Prostate gland (tissue), 2 donors: Measurements from ENCODE around the gene TNFRSF13B. TPM values are rescaled to one million over a fixed set of nuclear protein-coding genes. Genes with fewer than 3 reads are reported as not detected.

Experiments
- DNase-seq: peaks from one replicate; pipeline ENCODE4 v3.0.0-alpha.2; 2019; ENCODE audit warnings: low spot score
- H3K27ac ChIP-seq, 2 donors: fragments of 200-600 bp; sonication (generic); 2 replicates each; pipeline ENCODE4 v1.5.1; 2017 to 2019
- H3K27me3 ChIP-seq: fragments of 200-600 bp; sonication (generic); replicated peaks from 2 replicates; pipeline ENCODE4 v1.5.1; 2019; ENCODE audit not compliant: insufficient read depth
- H3K36me3 ChIP-seq, 2 donors: fragments of 200-600 bp; sonication (generic); 1 replicate in 1 of 2; 2 replicates in 1 of 2; pipeline versions ENCODE4 v1.5.1 to v1.8.1; 2017 to 2019
- H3K4me1 ChIP-seq: fragments of 200-600 bp; sonication (generic); replicated peaks from 2 replicates; pipeline ENCODE4 v1.5.1; 2019
- H3K4me3 ChIP-seq, 2 donors: fragments of 200-600 bp; sonication (generic); 2 replicates each; pipeline ENCODE4 v1.5.1; 2017 to 2019
- H3K9me3 ChIP-seq: fragments of 200-600 bp; sonication (generic); 2 replicates; pipeline ENCODE4 v1.5.1; 2017
- POLR2A ChIP-seq: fragments of 450-650 bp; IDR thresholded peaks from one replicate; pipeline ENCODE4 v1.6.1; 2016; ENCODE audit warnings: antibody characterized with exemption, mild to moderate bottlenecking
- POLR2AphosphoS5 ChIP-seq: sonication (generic); formaldehyde crosslinking; IDR thresholded peaks from one replicate; pipeline ENCODE4 v1.6.1; 2017; ENCODE audit warnings: antibody characterized with exemption
- whole genome bisulfite sequencing: methylation state at CpG from one replicate; pipeline ENCODE4 v1.1.5; 2018; 5-methylcytosine and 5-hydroxymethylcytosine counted together
- intact Hi-C: fragments of 100-400 bp; cut with DNase I; formaldehyde crosslinking; loops from one replicate; pipeline ENCODE4 v1.14.2; 2022
- total RNA-seq, 2 donors: library from RNA; depleted of rRNA; stranded (reverse); fragments of >200 nt; gene quantifications; one replicate each; pipeline ENCODE4 v1.1.0, GENCODE V29; 2016
- TF ChIP-seq, protein P1 (sequence below), 4 experiments: fragments of 200-600 bp in 2 of 4; fragments of 450-650 bp in 2 of 4; sonication (generic) in 2 of 4; IDR thresholded peaks; 1 replicate in 3 of 4; 2 replicates in 1 of 4; pipeline ENCODE4 v1.5.1; 2016 to 2019; ENCODE audit warnings: antibody characterized with exemption in 4 of 4, mild to moderate bottlenecking in 2 of 4, moderate library complexity in 2 of 4

TNFRSF13B gene
- total RNA-seq, 2 donors from 2014 or later: not detected

DNA sequence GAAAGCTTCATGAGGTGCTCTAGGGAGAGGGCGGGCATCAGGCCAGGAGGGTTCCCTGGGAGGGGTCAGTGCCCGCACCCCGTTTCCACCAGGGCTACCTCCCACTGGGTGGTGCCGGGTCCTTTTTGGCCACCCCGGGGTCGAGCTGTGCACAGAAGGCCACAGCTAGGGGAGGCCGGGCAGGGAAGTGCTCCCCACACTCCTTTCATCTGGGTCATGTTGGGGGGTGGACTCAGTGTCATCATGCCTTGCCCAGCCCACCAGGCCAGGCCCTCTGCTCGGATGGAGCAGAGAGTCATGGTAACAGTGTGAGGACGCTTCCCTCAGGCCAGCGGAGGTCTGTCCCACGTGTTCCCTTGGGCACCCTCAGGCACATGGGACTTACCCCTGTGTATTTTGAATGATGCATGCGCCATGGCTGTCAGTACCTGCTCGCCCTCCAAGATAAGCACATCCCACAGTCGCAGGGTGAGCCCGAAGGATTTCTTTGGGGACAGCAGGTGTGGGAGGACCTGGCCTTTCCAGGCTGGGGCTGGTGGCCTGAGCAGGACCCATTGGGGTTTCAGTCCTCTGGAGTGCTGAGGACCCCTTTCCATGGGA, 46.4 kb downstream of the TNFRSF13B start:
- no peak for DNase-seq
- WGBS: 96% methylated on average over 15 of the region's 15 CpGs

DNA sequence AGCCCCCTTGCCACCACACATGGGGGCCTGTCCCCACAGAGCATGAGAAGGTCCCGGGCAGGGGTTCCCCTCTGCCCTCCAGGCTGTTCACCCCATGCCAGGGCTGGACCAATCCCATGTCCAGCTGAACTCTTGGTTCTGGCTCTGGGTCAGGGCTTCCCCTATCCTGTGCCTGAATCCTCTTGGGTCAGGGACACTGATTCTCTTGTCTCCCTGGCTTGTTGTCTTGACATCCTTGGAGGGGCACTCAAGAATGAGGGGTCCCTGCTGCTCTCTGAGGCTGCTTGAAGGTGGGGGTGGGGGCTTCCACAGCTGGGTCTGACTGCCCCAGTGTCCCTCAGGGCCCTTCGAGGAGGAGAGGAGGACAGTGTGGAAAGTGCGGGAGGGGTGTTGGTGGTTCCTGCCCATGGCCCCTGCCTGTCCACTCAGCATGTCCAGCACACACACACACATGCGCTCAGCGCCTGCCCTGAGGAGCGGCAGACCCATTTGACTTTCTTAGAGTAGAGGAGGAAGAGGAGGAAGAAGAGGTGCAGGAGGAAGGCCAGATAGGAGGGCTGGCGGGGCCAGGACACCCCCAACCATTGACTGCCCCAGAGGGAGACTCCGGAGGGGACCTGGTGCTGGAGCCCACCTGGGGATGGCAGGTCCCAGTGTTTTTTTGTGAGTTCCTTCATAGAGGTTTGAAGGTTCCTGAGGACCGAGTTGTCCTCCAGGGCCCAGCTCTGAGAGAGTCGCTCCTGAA, 47.0 kb downstream of the TNFRSF13B start:
- H3K27me3 ChIP-seq: peaks cover 2% of the 10 kb centered on the region
- WGBS: 78% methylated on average over 10 of the region's 10 CpGs
- H3K4me3 ChIP-seq: no peak overlapping the region
- TF ChIP-seq POLR2AphosphoS5 (no peak), POLR2A (no peak)
- TF ChIP-seq, protein P1, sequence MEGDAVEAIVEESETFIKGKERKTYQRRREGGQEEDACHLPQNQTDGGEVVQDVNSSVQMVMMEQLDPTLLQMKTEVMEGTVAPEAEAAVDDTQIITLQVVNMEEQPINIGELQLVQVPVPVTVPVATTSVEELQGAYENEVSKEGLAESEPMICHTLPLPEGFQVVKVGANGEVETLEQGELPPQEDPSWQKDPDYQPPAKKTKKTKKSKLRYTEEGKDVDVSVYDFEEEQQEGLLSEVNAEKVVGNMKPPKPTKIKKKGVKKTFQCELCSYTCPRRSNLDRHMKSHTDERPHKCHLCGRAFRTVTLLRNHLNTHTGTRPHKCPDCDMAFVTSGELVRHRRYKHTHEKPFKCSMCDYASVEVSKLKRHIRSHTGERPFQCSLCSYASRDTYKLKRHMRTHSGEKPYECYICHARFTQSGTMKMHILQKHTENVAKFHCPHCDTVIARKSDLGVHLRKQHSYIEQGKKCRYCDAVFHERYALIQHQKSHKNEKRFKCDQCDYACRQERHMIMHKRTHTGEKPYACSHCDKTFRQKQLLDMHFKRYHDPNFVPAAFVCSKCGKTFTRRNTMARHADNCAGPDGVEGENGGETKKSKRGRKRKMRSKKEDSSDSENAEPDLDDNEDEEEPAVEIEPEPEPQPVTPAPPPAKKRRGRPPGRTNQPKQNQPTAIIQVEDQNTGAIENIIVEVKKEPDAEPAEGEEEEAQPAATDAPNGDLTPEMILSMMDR (IDR thresholded peaks at IDR 0.05): no peak
- H3K36me3 ChIP-seq: no peaks in the 10 kb centered on the region
- H3K9me3 ChIP-seq: no peaks in the 10 kb centered on the region
- no peak overlapping the region for H3K27ac ChIP-seq
- intact Hi-C loops: no loop called here
- H3K4me1 ChIP-seq: no peaks in the 10 kb centered on the region
- no peak for DNase-seq

More for the DNA sequence above, 46.4 kb downstream of the TNFRSF13B start:
- H3K27me3 ChIP-seq: peaks cover 2% of the 10 kb centered on the region
- H3K4me3 ChIP-seq: no peak overlapping the region
- no peak overlapping the region for H3K27ac ChIP-seq
- H3K36me3 ChIP-seq: no peaks in the 10 kb centered on the region
- intact Hi-C loops: no loop called here
- no peaks in the 10 kb centered on the region for H3K9me3 ChIP-seq
- TF ChIP-seq POLR2A (no peak), POLR2AphosphoS5 (no peak)
- TF ChIP-seq, protein P1 (IDR thresholded peaks at IDR 0.05): no peak
- no peaks in the 10 kb centered on the region for H3K4me1 ChIP-seq

DNA sequence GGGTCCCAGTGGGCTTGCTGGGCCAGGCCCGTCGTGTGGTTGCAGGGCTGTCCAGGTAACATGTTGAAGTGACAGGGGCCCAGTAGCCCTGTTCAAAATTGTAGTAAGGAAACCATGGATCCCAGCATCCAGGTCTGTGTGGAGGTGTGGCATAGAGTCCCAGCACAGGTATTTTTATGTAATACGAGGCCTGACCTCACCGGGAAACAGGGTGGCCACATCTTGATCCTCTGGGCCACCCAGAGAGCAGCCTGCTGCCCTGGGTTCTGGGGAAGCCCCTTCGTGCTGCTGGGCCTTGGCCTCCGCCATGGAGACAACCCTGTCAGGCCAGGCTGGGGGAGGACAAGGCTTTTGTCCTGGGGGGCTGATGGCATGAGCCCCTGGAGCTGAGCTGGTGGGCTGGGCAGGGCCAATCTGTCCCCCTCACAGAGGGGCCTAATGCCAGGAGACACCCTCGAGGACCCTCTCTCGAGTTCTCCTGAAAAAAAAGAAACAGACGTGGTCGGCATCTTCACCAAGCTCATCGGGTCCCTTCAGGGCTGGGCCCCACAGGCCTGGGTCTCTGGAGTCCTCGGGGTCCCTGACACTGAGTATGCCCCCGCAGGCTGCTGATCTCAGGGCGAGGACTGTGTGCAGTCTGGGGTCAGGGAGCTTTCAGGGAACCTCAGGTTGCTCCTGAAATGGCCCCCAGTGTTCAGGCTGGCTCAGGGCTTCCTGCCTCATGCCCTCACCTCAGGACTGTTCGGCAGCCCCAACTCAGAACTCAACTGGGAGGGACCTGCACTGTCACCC, 47.8 kb downstream of the TNFRSF13B start:
- H3K4me1 ChIP-seq: no peaks in the 10 kb centered on the region
- H3K4me3 ChIP-seq: no peak overlapping the region
- no peaks in the 10 kb centered on the region for H3K9me3 ChIP-seq
- no peak for DNase-seq
- no peak for TF ChIP-seq POLR2AphosphoS5
- no peak for TF ChIP-seq POLR2A
- TF ChIP-seq, protein P1 (IDR thresholded peaks at IDR 0.05): no peak
- peaks cover 2% of the 10 kb centered on the region for H3K27me3 ChIP-seq
- intact Hi-C loops: no loop called here
- 92% methylated on average over 15 of the region's 15 CpGs for WGBS
- H3K27ac ChIP-seq: no peak overlapping the region
- H3K36me3 ChIP-seq: no peaks in the 10 kb centered on the region

DNA sequence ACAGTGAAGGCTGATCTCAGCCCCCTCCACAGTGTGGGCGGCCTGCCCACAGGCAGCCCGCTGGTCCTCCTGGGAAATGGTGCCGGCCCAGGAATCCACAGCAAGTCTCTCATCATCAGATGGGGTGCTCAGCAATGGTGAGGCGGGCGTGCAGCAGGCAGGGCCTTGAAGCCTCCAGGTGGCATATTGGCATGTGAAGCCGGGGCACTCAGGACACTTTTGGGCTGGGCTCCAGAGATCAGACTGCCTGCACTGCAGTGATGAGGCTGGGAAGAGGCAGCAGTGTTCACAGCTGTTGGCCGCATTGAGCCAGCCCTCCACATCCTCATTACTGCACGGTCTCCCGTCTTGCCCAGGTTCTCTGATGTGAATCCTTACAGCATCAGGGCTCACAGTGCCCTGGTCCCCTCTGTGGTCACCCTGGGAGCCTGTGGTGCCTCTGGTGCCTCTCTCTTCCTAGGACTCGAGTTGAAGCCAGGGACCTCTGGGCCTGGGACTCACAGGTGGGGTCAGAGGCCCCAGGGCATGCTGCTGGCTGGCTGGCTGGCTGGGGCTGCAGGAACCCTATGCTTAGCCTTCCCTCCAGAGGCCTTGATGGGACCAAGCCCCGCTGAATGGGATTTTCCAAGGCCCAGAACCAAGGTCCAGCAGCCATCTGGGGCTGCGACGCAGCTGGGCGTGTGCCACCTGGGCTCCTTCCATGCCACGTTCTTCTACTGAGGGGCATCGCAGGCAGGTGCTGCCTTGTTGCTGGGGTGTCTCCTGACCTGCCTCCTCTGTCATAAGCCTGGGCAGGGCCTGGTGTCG, 48.6 kb downstream of the TNFRSF13B start:
- Histone ChIP-seq H3K4me3 (no peak overlapping the region), H3K27me3 (peaks cover 2% of the 10 kb centered on the region), H3K9me3 (no peaks in the 10 kb centered on the region), H3K27ac (no peak overlapping the region), H3K4me1 (no peaks in the 10 kb centered on the region), H3K36me3 (no peaks in the 10 kb centered on the region)
- no peak for DNase-seq
- TF ChIP-seq POLR2A (no peak), POLR2AphosphoS5 (no peak)
- TF ChIP-seq, protein P1 (IDR thresholded peaks at IDR 0.05): no peak
- 89% methylated on average over 16 of the region's 17 CpGs for WGBS
- intact Hi-C loops: no loop called here
